ENCODE data around the gene ITIH5.

The ITIH5 gene

GRCh38 chr10:7523656-7524055 is 143.1 kb downstream of the ITIH5 start:
- no peak for DNase-seq

GRCh38 chr10:7520507-7521485 is 146.0 kb downstream of the ITIH5 start:
- no peak for DNase-seq

- DNase-seq = no peak
Observed at GRCh38 chr10:7519351-7519750, 147.4 kb downstream of the ITIH5 start.

GRCh38 chr10:7518693-7519092 is 148.1 kb downstream of the ITIH5 start:
- DNase-seq = no peak

GRCh38 chr10:7515439-7515838 is 151.3 kb downstream of the ITIH5 start:
- no peak for DNase-seq

- DNase-seq = no peak
Observed at GRCh38 chr10:7513936-7514335, 152.8 kb downstream of the ITIH5 start.

GRCh38 chr10:7513455-7513854 is 153.3 kb downstream of the ITIH5 start:
- no peak for DNase-seq

- DNase-seq = no peak
Observed at GRCh38 chr10:7512487-7512886, 154.3 kb downstream of the ITIH5 start.

GRCh38 chr10:7511612-7512011 is 155.2 kb downstream of the ITIH5 start:
- DNase-seq = no peak
